Stimulated activated naive B cell treated with anti-CD40 and anti-IgM and Interleukin-4, amounts not matched to agents 10 μg/mL and 1 μg/mL and 100 μg/mL, for 72 hours (primary cell): ENCODE results near the gene AFF2.

ENCODE experiments used
- ATAC-seq, 2 donors: fragments of 150-1000 bp; cut with Tn5 transposase; replicated peaks; 2 replicates each; pipeline ENCODE4 v1.10.0; 2021; ENCODE audit warnings: moderate library complexity in 1 of 2
- DNase-seq: peaks from one replicate; pipeline ENCODE4 v3.0.0; 2021
- H3K27ac Mint-ChIP-seq: one replicate; pipeline ENCODE4 v1.8.0; 2022; ENCODE audit warnings: mild to moderate bottlenecking, mixed read lengths
- H3K27me3 Mint-ChIP-seq, 2 donors: one replicate each; pipeline ENCODE4 v1.8.0; 2022; ENCODE audit warnings: mixed read lengths in 2 of 2
- H3K36me3 Mint-ChIP-seq, 2 donors: one replicate each; pipeline ENCODE4 v1.8.0; 2022; ENCODE audit warnings: mixed read lengths in 2 of 2, mild to moderate bottlenecking in 1 of 2
- H3K4me1 Mint-ChIP-seq, 2 donors: one replicate each; pipeline ENCODE4 v1.8.0; 2022; ENCODE audit warnings: mixed read lengths in 2 of 2, mild to moderate bottlenecking in 1 of 2
- H3K4me3 Mint-ChIP-seq, 2 donors: one replicate each; pipeline ENCODE4 v1.8.0; 2022; ENCODE audit warnings: mild to moderate bottlenecking in 2 of 2, mixed read lengths in 2 of 2, moderate library complexity in 1 of 2
- H3K9me3 Mint-ChIP-seq, 2 donors: one replicate each; pipeline ENCODE4 v1.8.0; 2022; ENCODE audit warnings: mixed read lengths in 2 of 2, mild to moderate bottlenecking in 1 of 2

AFF2 gene

GRCh38 chrX:148580016-148580415, 79.6 kb downstream of the AFF2 start:
- ATAC-seq (no peak), DNase-seq (no peak)
- H3K27me3 Mint-ChIP-seq, result no peaks in the 10 kb centered on the region
- no peaks in the 10 kb centered on the region for H3K36me3 Mint-ChIP-seq
- peaks cover 0 to 6% of the 10 kb centered on the region in 2 donors for H3K4me1 Mint-ChIP-seq
- H3K9me3 Mint-ChIP-seq, result peaks cover 2 to 3% of the 10 kb centered on the region in 2 donors
- no peak overlapping the region for H3K27ac Mint-ChIP-seq
- no peak overlapping the region for H3K4me3 Mint-ChIP-seq

DNA sequence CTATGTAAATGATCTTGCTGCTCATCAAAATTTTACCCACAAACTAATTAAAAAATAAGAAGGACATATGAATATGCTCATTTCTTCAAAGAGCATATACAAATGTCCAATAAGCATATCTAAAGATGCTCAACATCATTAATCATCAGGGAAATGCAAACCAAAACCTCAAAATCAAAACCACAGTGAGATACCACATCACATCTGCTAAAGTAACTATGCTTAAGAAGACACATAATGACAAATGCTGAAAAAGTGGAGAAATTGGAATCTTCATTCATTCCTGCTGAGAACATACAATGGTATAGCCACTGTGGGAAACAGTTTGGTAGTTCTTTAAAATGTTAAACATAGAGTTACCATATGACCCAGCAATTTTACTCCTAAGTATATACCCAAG, 81.9 kb downstream of the AFF2 start:
- H3K27ac Mint-ChIP-seq, result no peak overlapping the region

DNA sequence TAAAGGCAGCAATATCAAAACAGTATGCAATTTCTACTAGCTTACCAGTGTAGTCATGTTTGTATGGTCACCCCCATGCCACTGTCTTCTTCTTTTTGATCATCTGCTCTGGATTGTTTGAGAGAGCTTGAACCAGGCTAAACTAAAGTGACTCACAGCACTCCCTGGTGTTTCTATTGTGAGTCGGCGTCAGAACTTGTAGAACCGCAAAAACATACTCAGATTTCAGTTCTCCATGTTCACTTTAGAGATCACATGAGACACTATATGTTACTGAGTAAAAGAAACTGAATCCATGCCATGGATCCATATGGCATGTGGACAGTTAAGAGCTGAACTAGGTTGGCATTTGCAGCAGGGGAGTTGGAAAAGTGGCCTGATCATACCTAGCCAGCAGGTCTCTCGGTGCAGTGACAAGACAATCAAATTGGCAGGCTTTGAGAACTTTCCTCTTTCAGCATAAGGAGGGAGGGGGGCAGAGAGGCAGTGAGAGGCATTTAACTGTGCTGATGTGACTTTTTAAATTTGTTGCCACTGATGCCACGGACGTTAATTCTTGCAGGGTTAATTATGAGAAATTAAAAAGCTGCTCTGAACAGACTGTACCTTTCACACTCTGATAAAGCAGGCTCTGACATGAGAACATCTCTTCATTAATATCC, 88.4 kb downstream of the AFF2 start:
- DNase-seq, result no peak
- H3K27me3 Mint-ChIP-seq, result no peaks in the 10 kb centered on the region
- H3K4me1 Mint-ChIP-seq, result peaks cover 2 to 12% of the 10 kb centered on the region in 2 donors
- H3K9me3 Mint-ChIP-seq, result no peaks in the 10 kb centered on the region
- no peak for ATAC-seq
- H3K36me3 Mint-ChIP-seq, result no peaks in the 10 kb centered on the region
- no peak overlapping the region for H3K4me3 Mint-ChIP-seq
- no peak overlapping the region for H3K27ac Mint-ChIP-seq

More for the DNA sequence above, 81.9 kb downstream of the AFF2 start:
- ATAC-seq (no peak), DNase-seq (no peak)
- no peaks in the 10 kb centered on the region for H3K27me3 Mint-ChIP-seq
- H3K9me3 Mint-ChIP-seq, result peaks cover 2 to 3% of the 10 kb centered on the region in 2 donors
- H3K4me1 Mint-ChIP-seq, result peaks cover 0 to 6% of the 10 kb centered on the region in 2 donors
- H3K4me3 Mint-ChIP-seq, result no peak overlapping the region
- no peaks in the 10 kb centered on the region for H3K36me3 Mint-ChIP-seq

- DNase-seq (no peak), ATAC-seq (no peak)
- peaks cover 0 to 6% of the 10 kb centered on the region in 2 donors for H3K27me3 Mint-ChIP-seq
- H3K4me3 Mint-ChIP-seq, result no peak overlapping the region
- no peaks in the 10 kb centered on the region for H3K36me3 Mint-ChIP-seq
- H3K27ac Mint-ChIP-seq, result no peak overlapping the region
- H3K4me1 Mint-ChIP-seq, result peaks cover 2 to 19% of the 10 kb centered on the region in 2 donors
- no peaks in the 10 kb centered on the region for H3K9me3 Mint-ChIP-seq
Measured at GRCh38 chrX:148592595-148592994, 92.2 kb downstream of the AFF2 start.

DNA sequence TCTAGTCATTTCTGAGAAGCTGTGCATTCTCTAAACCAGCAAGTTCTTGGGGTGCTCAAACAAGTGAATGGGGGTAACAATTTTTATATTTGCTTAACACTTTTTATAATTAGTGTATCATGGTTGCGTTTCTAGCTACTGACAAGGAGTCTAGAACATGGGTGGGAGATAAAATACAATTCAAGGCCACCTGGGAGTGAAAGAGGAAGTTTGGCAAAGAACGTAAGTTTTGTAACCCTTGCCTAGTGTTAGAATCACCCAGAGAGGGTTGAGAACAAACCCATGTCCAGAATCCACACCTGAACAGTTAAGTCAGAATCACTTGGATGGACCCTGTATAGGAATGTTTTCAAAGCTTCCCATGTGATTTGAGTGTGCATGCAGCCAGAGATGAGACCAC, 92.7 kb downstream of the AFF2 start:
- no peaks in the 10 kb centered on the region for H3K9me3 Mint-ChIP-seq
- DNase-seq, result no peak
- H3K27me3 Mint-ChIP-seq, result peaks cover 0 to 6% of the 10 kb centered on the region in 2 donors
- ATAC-seq, result no peak
- H3K4me1 Mint-ChIP-seq, result peaks cover 2 to 19% of the 10 kb centered on the region in 2 donors
- no peaks in the 10 kb centered on the region for H3K36me3 Mint-ChIP-seq
- no peak overlapping the region for H3K4me3 Mint-ChIP-seq
- H3K27ac Mint-ChIP-seq, result no peak overlapping the region

GRCh38 chrX:148593987-148594386, 93.6 kb downstream of the AFF2 start:
- Mint-ChIP-seq H3K27me3 (peaks cover 0 to 6% of the 10 kb centered on the region in 2 donors), H3K36me3 (no peaks in the 10 kb centered on the region), H3K4me1 (peaks cover 2 to 15% of the 10 kb centered on the region in 2 donors), H3K9me3 (no peaks in the 10 kb centered on the region), H3K4me3 (no peak overlapping the region), H3K27ac (no peak overlapping the region)
- no peak for ATAC-seq
- DNase-seq, result no peak

- no peaks in the 10 kb centered on the region for H3K36me3 Mint-ChIP-seq
- H3K9me3 Mint-ChIP-seq, result no peaks in the 10 kb centered on the region
- peak overlapping the region; percentile 11 for H3K27ac Mint-ChIP-seq
- peaks cover 0 to 14% of the 10 kb centered on the region in 2 donors for H3K27me3 Mint-ChIP-seq
- peaks cover 1 to 13% of the 10 kb centered on the region in 2 donors for H3K4me1 Mint-ChIP-seq
- DNase-seq (no peak), ATAC-seq (no peak)
- H3K4me3 Mint-ChIP-seq, result no peak overlapping the region
Measured at GRCh38 chrX:148599404-148599803, 99.0 kb downstream of the AFF2 start.

- Mint-ChIP-seq H3K36me3 (no peaks in the 10 kb centered on the region), H3K9me3 (no peaks in the 10 kb centered on the region), H3K4me1 (peaks cover 1 to 13% of the 10 kb centered on the region in 2 donors), H3K27me3 (peaks cover 0 to 9% of the 10 kb centered on the region in 2 donors), H3K4me3 (no peak overlapping the region), H3K27ac (no peak overlapping the region)
- ATAC-seq (no peak), DNase-seq (no peak)
Measured at GRCh38 chrX:148600131-148600530, 99.7 kb downstream of the AFF2 start.

DNA sequence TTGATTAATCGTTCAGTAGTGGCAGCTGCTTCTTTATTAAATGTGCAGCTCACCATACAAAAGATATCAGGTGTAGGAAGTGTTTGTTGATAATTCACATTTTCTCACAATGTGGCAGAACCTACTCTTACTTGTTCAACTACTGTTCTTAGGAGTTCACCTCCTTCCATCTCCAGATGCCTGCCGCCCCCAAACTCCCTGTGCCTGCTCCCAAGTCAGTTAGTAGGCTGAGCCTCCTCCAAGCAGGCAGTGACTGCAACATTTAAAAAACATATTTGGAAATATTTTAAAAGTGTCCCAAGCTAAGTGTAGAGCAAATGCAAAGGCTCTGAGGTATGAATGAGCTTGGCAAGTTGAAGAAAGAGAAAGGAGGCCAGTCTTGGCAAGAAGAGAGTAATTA, 100.2 kb downstream of the AFF2 start:
- no peaks in the 10 kb centered on the region for H3K9me3 Mint-ChIP-seq
- DNase-seq (no peak), ATAC-seq (no peak)
- peaks cover 1 to 13% of the 10 kb centered on the region in 2 donors for H3K4me1 Mint-ChIP-seq
- no peak overlapping the region for H3K27ac Mint-ChIP-seq
- H3K36me3 Mint-ChIP-seq, result no peaks in the 10 kb centered on the region
- H3K4me3 Mint-ChIP-seq, result no peak overlapping the region
- H3K27me3 Mint-ChIP-seq, result peaks cover 0 to 8% of the 10 kb centered on the region in 2 donors

DNA sequence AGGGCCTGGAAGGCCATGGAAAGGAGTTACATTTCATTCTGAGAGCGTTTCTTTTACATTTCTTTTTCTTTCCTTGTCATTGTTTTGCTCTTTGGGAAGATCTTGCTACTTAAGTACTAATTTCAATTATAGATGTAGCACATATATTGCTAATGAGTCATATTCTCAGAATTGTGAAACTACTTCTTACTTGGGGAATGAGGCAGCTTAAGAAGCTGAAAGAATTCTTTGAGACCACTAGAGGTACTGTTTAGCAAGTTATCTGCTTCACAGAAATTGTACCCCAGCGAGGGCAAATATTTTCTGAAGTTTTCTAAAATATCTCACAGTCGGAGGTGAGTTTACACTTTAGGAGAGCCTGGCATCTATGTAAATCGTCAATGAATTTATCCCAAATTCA, 100.6 kb downstream of the AFF2 start:
- no peak for DNase-seq
- no peak for ATAC-seq
- no peaks in the 10 kb centered on the region for H3K36me3 Mint-ChIP-seq
- H3K4me3 Mint-ChIP-seq, result no peak overlapping the region
- H3K9me3 Mint-ChIP-seq, result no peaks in the 10 kb centered on the region
- no peak overlapping the region for H3K27ac Mint-ChIP-seq
- H3K27me3 Mint-ChIP-seq, result peaks cover 0 to 8% of the 10 kb centered on the region in 2 donors
- peaks cover 1 to 13% of the 10 kb centered on the region in 2 donors for H3K4me1 Mint-ChIP-seq

GRCh38 chrX:148609515-148610327, 109.3 kb downstream of the AFF2 start:
- Mint-ChIP-seq H3K4me3 (peak overlapping the region; percentile 78 to 81), H3K36me3 (peaks cover 0 to 3% of the 10 kb centered on the region in 2 donors), H3K27ac (peak overlapping the region; percentile 89), H3K27me3 (no peaks in the 10 kb centered on the region), H3K4me1 (peaks cover 12 to 44% of the 10 kb centered on the region in 2 donors), H3K9me3 (peaks cover 0 to 3% of the 10 kb centered on the region in 2 donors)
- DNase-seq, result peak; percentile 23
- peak; percentile 89 to 90 for ATAC-seq

- Mint-ChIP-seq H3K27ac (peak overlapping the region; percentile 89), H3K4me3 (peak overlapping the region; percentile 78 to 81), H3K36me3 (peaks cover 0 to 3% of the 10 kb centered on the region in 2 donors), H3K27me3 (no peaks in the 10 kb centered on the region), H3K4me1 (peaks cover 12 to 46% of the 10 kb centered on the region in 2 donors), H3K9me3 (peaks cover 0 to 3% of the 10 kb centered on the region in 2 donors)
- no peak for DNase-seq
- peak; percentile 55 to 64 for ATAC-seq
Measured at GRCh38 chrX:148610328-148610698, 109.9 kb downstream of the AFF2 start.

DNA sequence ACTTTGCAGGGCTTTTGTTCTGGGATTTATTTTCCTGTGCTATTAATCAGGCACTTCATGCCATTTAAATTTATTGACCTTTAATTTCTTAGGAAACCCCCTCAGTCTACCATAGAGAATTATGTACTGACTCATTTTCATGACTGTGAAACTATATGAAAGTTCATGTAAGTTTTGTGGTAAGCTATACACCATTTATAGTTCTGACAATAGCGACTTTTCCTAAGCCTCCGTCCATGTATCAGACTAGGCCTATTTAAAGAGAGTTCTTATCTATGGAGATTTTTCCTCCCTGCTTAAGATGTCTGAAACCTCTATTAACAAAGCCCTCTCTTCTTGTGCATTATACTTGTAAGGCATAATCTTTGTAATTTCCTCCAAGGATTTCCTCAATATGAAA, 111.6 kb downstream of the AFF2 start:
- H3K4me1 Mint-ChIP-seq, result peaks cover 12 to 46% of the 10 kb centered on the region in 2 donors
- H3K9me3 Mint-ChIP-seq, result peaks cover 0 to 3% of the 10 kb centered on the region in 2 donors
- peak overlapping the region in 1 of 2 donors; percentile 22 for H3K4me3 Mint-ChIP-seq
- peak overlapping the region; percentile 20 for H3K27ac Mint-ChIP-seq
- DNase-seq (no peak), ATAC-seq (peak; percentile 56 to 60)
- no peaks in the 10 kb centered on the region for H3K27me3 Mint-ChIP-seq
- peaks cover 0 to 3% of the 10 kb centered on the region in 2 donors for H3K36me3 Mint-ChIP-seq

GRCh38 chrX:148612431-148612830, 112.0 kb downstream of the AFF2 start:
- DNase-seq (no peak), ATAC-seq (no peak)
- H3K27ac Mint-ChIP-seq, result peak overlapping the region; percentile 20
- peak overlapping the region in 1 of 2 donors; percentile 22 for H3K4me3 Mint-ChIP-seq
- H3K36me3 Mint-ChIP-seq, result peaks cover 0 to under 1% of the 10 kb centered on the region in 2 donors
- H3K4me1 Mint-ChIP-seq, result peaks cover 12 to 46% of the 10 kb centered on the region in 2 donors
- H3K27me3 Mint-ChIP-seq, result no peaks in the 10 kb centered on the region
- peaks cover 0 to 1% of the 10 kb centered on the region in 2 donors for H3K9me3 Mint-ChIP-seq
